Gastroesophageal sphincter (tissue), 4 donors: Measurements from ENCODE around the gene PARD3. TPM values are rescaled to one million over a fixed set of nuclear protein-coding genes. Genes with fewer than 3 reads are reported as not detected.

Experiments used
- ATAC-seq: fragments of 150-250 bp; one replicate; pipeline ENCODE4 v1.9.1; 2016; ENCODE audit warnings: mild to moderate bottlenecking, moderate library complexity
- H3K27ac ChIP-seq, 4 donors: fragments of 200-600 bp; sonication (generic) in 3 of 4; 1 replicate in 3 of 4; 2 replicates in 1 of 4; pipeline ENCODE4 v1.5.1; 2016 to 2019
- H3K27me3 ChIP-seq: fragments of 200-600 bp; sonication (generic); one replicate; pipeline ENCODE4 v1.5.1; 2019
- H3K36me3 ChIP-seq, 2 donors: fragments of 200-600 bp; sonication (generic); one replicate each; pipeline ENCODE4 v1.5.1; 2019; ENCODE audit warnings: control low read depth in 1 of 2
- H3K4me1 ChIP-seq, 3 donors: fragments of 200-600 bp; sonication (generic); 1 replicate in 2 of 3; 2 replicates in 1 of 3; pipeline ENCODE4 v1.5.1; 2016 to 2019; ENCODE audit warnings: control low read depth in 2 of 3
- H3K4me3 ChIP-seq, 2 donors: fragments of 200-600 bp; sonication (generic); one replicate each; pipeline ENCODE4 v1.5.1; 2019; ENCODE audit warnings: mild to moderate bottlenecking in 1 of 2, moderate library complexity in 1 of 2
- H3K9me3 ChIP-seq, 3 donors: fragments of 200-600 bp; sonication (generic); one replicate each; pipeline ENCODE4 v1.5.1; 2017 to 2019; ENCODE audit warnings: control low read depth in 2 of 3
- EP300 ChIP-seq: sonication (generic); formaldehyde crosslinking; IDR thresholded peaks from one replicate; pipeline ENCODE4 v1.6.1; 2017; ENCODE audit warnings: antibody characterized with exemption, mild to moderate bottlenecking
- POLR2A ChIP-seq, 2 donors: fragments of 450-650 bp; IDR thresholded peaks; one replicate each; pipeline ENCODE4 v1.6.1; 2017; ENCODE audit warnings: antibody characterized with exemption in 2 of 2, mild to moderate bottlenecking in 2 of 2, moderate library complexity in 1 of 2
- POLR2AphosphoS5 ChIP-seq: sonication (generic); formaldehyde crosslinking; IDR thresholded peaks from one replicate; pipeline ENCODE4 v1.6.1; 2017; ENCODE audit warnings: antibody characterized with exemption
- WGBS, 2 donors: methylation state at CpG; one replicate each; pipeline ENCODE4 v1.1.5; 2018; ENCODE audit warnings: low coverage in 1 of 2; 5-methylcytosine and 5-hydroxymethylcytosine counted together
- total RNA-seq, 4 donors: library from RNA; depleted of rRNA; stranded (reverse); fragments of >200 nt; gene quantifications; one replicate each; pipeline ENCODE4 v1.1.0, GENCODE V29; 2016
- TF ChIP-seq, protein P1 (sequence below), 4 experiments: fragments of 200-600 bp in 2 of 4; fragments of 450-650 bp in 2 of 4; sonication (generic) in 1 of 4; IDR thresholded peaks; one replicate each; pipeline ENCODE4 v1.5.1; 2017 to 2019; ENCODE audit warnings: antibody characterized with exemption in 4 of 4, mild to moderate bottlenecking in 2 of 4, moderate library complexity in 2 of 4

PARD3 gene
- total RNA-seq, 4 donors from 2014 or later = 101 to 127 (median 115) TPM

DNA sequence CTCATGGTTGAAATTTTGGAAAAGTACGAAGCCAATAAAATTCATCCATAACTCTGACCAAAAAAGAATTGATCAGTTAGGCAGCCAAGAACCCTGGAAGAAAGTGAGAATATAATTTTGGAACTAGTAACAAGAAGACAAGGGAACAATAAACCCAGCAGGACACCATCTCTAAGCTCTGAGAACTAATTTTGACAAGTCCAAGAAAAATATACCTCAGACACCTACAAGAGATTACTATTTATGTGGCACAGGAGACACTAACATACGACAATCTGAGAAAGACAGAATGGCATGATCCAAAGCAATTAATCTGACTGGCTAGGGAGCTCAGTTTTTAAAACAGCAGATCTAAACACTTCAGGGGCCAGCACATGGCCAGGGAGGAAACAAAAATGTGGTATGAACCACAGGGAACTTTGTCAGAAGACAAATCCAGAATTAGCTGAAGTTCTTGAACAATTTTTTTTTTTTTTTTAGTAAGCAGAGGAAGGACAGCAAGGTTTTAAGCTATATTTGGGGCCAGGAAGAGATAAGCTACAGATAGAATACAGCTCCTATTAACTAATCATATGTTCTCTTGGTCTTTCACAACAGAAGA, 38.9 kb downstream of the PARD3 start:
- peak overlapping the region in 2 of 4 donors; percentile 4 to 44 for H3K27ac ChIP-seq
- TF ChIP-seq EP300 = no peak
- TF ChIP-seq, protein P1, sequence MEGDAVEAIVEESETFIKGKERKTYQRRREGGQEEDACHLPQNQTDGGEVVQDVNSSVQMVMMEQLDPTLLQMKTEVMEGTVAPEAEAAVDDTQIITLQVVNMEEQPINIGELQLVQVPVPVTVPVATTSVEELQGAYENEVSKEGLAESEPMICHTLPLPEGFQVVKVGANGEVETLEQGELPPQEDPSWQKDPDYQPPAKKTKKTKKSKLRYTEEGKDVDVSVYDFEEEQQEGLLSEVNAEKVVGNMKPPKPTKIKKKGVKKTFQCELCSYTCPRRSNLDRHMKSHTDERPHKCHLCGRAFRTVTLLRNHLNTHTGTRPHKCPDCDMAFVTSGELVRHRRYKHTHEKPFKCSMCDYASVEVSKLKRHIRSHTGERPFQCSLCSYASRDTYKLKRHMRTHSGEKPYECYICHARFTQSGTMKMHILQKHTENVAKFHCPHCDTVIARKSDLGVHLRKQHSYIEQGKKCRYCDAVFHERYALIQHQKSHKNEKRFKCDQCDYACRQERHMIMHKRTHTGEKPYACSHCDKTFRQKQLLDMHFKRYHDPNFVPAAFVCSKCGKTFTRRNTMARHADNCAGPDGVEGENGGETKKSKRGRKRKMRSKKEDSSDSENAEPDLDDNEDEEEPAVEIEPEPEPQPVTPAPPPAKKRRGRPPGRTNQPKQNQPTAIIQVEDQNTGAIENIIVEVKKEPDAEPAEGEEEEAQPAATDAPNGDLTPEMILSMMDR (IDR thresholded peaks at IDR 0.05) = no peak
- TF ChIP-seq POLR2AphosphoS5 = no peak
- no peak for TF ChIP-seq POLR2A (IDR thresholded peaks at IDR 0.05)
- no peak overlapping the region for H3K4me3 ChIP-seq
- no peaks in the 10 kb centered on the region for H3K36me3 ChIP-seq
- peaks cover 18 to 99% (median 28%) of the 10 kb centered on the region in 3 donors for H3K4me1 ChIP-seq
- no peaks in the 10 kb centered on the region for H3K27me3 ChIP-seq
- ATAC-seq = no peak
- no peaks in the 10 kb centered on the region for H3K9me3 ChIP-seq
- WGBS, 2 donors = 61 to 64% methylated on average over 2 of the region's 2 CpGs

DNA sequence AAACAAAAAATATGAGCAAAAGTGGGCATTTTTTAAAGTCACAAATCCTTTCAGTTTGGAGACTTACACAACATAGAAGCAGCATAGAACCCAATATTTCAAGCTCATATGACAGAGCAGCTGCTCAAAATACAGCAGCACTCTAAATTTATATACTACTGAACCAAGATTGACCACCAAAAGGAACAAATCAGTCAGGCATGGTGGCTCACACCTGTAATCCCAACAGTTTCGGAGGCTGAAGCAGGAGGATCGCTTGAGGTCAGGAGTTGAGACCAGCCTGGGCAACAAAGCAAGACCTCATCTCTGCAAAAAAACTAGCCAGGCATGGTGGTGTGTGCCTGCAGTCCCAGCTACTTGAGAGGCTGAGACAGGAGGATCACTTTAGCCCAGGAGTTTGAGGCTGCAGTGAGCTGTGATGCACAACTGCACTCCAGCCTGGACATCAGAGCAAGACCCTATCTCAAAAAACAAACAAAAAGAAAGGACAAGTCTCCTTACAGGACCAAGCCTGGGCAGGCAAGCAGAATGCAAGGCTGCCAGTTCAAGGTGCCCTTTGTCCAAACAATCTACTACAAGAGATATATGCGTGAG, 40.0 kb downstream of the PARD3 start:
- Histone ChIP-seq H3K36me3 (no peaks in the 10 kb centered on the region), H3K4me3 (no peak overlapping the region), H3K27ac (no peak overlapping the region), H3K9me3 (no peaks in the 10 kb centered on the region), H3K27me3 (no peaks in the 10 kb centered on the region), H3K4me1 (peaks cover 15 to 99% (median 25%) of the 10 kb centered on the region in 3 donors)
- 89 to 96% methylated on average over 1 to 3 of the region's 3 CpGs for WGBS, 2 donors
- TF ChIP-seq POLR2AphosphoS5 (no peak), POLR2A (IDR thresholded peaks at IDR 0.05) (no peak), EP300 (no peak)
- TF ChIP-seq, protein P1 (IDR thresholded peaks at IDR 0.05) = no peak
- ATAC-seq = no peak

DNA sequence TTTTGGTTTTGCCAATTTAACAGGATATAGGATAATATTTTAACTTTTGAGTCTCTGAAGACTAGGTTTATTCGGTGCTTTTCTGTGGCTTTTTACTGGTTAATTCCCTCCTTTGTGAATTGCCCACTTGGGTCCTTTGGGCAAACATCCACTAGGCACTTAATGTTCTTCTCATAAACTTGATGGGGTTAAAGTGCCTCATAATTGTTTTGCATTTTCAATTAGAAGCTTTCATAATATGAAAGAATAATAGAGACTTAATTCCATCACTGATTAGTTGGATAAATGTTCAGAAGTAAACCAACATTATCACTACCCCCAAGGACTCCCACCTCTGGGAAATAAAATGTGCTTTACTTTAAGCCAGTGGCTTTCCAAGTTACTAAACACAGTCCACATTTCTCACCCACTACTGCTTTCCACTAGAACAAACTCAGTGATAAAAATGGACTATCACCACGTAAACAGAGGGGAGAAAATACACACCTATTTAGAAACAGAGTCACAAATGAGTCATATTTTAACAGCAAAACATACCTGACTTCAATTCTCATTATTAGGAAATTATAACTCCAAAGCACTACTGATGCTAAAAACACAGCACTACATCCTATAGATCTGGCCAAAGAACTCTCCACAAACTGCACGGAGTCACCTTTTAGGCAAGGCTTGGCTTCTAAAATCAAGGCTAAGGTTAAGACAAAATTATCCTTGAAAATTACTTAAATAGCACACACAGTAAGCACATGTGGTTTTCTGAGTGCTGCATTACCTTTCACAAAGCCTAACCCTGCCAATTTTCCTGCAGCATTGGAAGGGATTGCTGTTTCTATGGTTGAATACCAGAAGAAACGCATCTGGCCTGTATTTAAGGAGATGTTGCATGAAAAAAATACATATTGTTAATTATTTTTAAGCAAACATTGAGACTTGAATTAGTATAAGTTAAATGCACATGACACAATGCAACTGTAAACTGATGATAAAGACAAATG, 41.2 kb downstream of the PARD3 start:
- Histone ChIP-seq H3K4me3 (no peak overlapping the region), H3K36me3 (no peaks in the 10 kb centered on the region), H3K27me3 (no peaks in the 10 kb centered on the region), H3K9me3 (no peaks in the 10 kb centered on the region), H3K4me1 (peaks cover 13 to 99% (median 25%) of the 10 kb centered on the region in 3 donors), H3K27ac (peak overlapping the region in 3 of 4 donors; percentile 2 to 7 (median 7))
- no peak for TF ChIP-seq EP300
- TF ChIP-seq POLR2A (IDR thresholded peaks at IDR 0.05) = no peak
- no peak for ATAC-seq
- 58 to 63% methylated on average over 3 to 4 of the region's 4 CpGs for WGBS, 2 donors

DNA sequence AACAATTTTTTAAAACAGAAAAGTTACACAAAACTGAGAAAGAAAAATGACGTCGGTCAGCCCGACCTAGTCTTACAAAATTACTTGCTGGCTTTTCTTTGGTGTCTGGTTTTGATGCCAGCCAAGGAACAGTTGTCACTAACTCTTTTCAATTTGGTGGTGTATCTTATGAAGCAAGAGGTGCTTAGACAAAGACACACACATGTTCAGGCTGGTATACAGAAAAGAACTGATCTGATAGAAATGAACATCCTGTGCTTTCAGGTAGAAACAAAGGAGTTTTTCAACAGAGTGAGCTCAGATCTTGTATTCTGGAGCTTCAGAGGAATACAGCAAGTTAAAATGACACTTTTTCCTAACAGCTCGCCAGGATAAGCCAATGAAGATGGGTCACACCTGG, 43.6 kb downstream of the PARD3 start:
- no peak for ATAC-seq
- H3K27ac ChIP-seq = peak overlapping the region in 1 of 4 donors; percentile 11
- TF ChIP-seq, protein P1 (IDR thresholded peaks at IDR 0.05) = no peak
- TF ChIP-seq POLR2A (IDR thresholded peaks at IDR 0.05) (no peak), POLR2AphosphoS5 (no peak), EP300 (no peak)
- 62 to 70% methylated on average over 3 to 4 of the region's 4 CpGs for WGBS, 2 donors
- H3K9me3 ChIP-seq = no peaks in the 10 kb centered on the region
- no peaks in the 10 kb centered on the region for H3K27me3 ChIP-seq
- H3K4me1 ChIP-seq = peaks cover 12 to 99% (median 13%) of the 10 kb centered on the region in 3 donors
- H3K36me3 ChIP-seq = no peaks in the 10 kb centered on the region
- H3K4me3 ChIP-seq = no peak overlapping the region

DNA sequence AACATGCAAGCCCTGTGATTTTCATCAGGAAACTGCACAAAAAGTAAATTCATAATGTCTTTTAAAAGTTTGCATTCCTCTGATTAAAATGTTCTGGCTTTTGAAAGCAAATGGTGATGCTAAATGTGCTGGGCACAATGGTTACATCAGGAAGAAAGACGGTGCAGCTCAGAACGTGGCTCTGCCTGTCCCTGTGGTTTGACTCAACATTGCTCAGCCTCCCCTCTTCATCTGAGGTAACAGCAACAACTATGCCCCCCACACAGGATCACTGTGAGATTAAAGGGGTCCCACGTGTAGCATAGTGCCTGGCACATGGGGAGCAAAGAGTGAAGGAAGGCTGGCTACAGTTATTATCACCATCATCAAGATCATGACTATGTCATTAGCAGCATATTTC, 44.0 kb downstream of the PARD3 start:
- H3K4me1 ChIP-seq = peaks cover 9 to 99% (median 13%) of the 10 kb centered on the region in 3 donors
- 0 to 67% methylated on average over 1 to 2 of the region's 3 CpGs for WGBS, 2 donors

More for the DNA sequence above, 44.0 kb downstream of the PARD3 start:
- no peak overlapping the region for H3K4me3 ChIP-seq
- peak overlapping the region in 1 of 4 donors; percentile 11 for H3K27ac ChIP-seq
- TF ChIP-seq EP300 (no peak), POLR2AphosphoS5 (no peak), POLR2A (IDR thresholded peaks at IDR 0.05) (no peak)
- TF ChIP-seq, protein P1 (IDR thresholded peaks at IDR 0.05) = no peak
- no peaks in the 10 kb centered on the region for H3K36me3 ChIP-seq
- H3K9me3 ChIP-seq = no peaks in the 10 kb centered on the region
- H3K27me3 ChIP-seq = no peaks in the 10 kb centered on the region
- no peak for ATAC-seq
